Breast epithelium (tissue), 4 donors: ENCODE results near the gene SYNDIG1. TPM values are rescaled to one million over a fixed set of nuclear protein-coding genes. Genes with fewer than 3 reads are reported as not detected.

Experiments used
- DNase-seq, 2 donors: peaks; one replicate each; pipeline ENCODE4 v3.0.0-alpha.2; 2019; ENCODE audit warnings: low spot score in 2 of 2
- H3K27ac ChIP-seq, 2 donors: fragments of 200-600 bp; sonication (generic) in 1 of 2; one replicate each; pipeline ENCODE4 v1.5.1; 2016 to 2019; ENCODE audit warnings: mild to moderate bottlenecking in 1 of 2
- H3K27me3 ChIP-seq, 2 donors: fragments of 200-600 bp; sonication (generic) in 1 of 2; one replicate each; pipeline versions ENCODE4 v1.5.1 to v1.6.0; 2017 to 2019; ENCODE audit warnings: control low read depth in 1 of 2, mild to moderate bottlenecking in 1 of 2
- H3K36me3 ChIP-seq: fragments of 200-600 bp; one replicate; pipeline ENCODE4 v1.5.1; 2019
- H3K4me1 ChIP-seq, 2 donors: fragments of 200-600 bp; sonication (generic); one replicate each; pipeline ENCODE4 v1.5.1; 2016 to 2019; ENCODE audit warnings: control low read depth in 1 of 2
- H3K4me3 ChIP-seq, 3 donors: fragments of 200-600 bp; sonication (generic); 1 replicate in 2 of 3; 2 replicates in 1 of 3; pipeline ENCODE4 v1.5.1; 2016 to 2019; ENCODE audit warnings: mild to moderate bottlenecking in 3 of 3, moderate library complexity in 2 of 3
- H3K9me3 ChIP-seq, 2 donors: fragments of 200-600 bp; sonication (generic) in 1 of 2; one replicate each; pipeline ENCODE4 v1.5.1; 2016 to 2019; ENCODE audit warnings: control low read depth in 1 of 2
- POLR2A ChIP-seq: fragments of 450-650 bp; IDR thresholded peaks from one replicate; pipeline ENCODE4 v1.6.1; 2016; ENCODE audit warnings: antibody characterized with exemption, mild to moderate bottlenecking, moderate library complexity
- POLR2AphosphoS5 ChIP-seq, 3 donors: sonication (generic); formaldehyde crosslinking; IDR thresholded peaks; one replicate each; pipeline ENCODE4 v1.6.1; 2017; ENCODE audit warnings: antibody characterized with exemption in 3 of 3
- intact Hi-C: fragments of 100-400 bp; cut with DNase I; formaldehyde crosslinking; loops from one replicate; pipeline ENCODE4 v1.15.1; 2023; ENCODE audit warnings: low total_unique reads
- total RNA-seq, 3 donors: library from RNA; depleted of rRNA; stranded (reverse); fragments of >200 nt; gene quantifications; one replicate each; pipeline ENCODE4 v1.1.0, GENCODE V29; 2016
- TF ChIP-seq, protein P1 (sequence below), 3 donors: fragments of 450-650 bp; IDR thresholded peaks; one replicate each; pipeline ENCODE4 v1.5.1; 2016 to 2017; ENCODE audit warnings: antibody characterized with exemption in 3 of 3, mild to moderate bottlenecking in 3 of 3, moderate library complexity in 3 of 3

SYNDIG1 gene
- total RNA-seq, 3 donors from 2014 or later = under 0.01 to 0.48 (median 0.15) TPM

DNA sequence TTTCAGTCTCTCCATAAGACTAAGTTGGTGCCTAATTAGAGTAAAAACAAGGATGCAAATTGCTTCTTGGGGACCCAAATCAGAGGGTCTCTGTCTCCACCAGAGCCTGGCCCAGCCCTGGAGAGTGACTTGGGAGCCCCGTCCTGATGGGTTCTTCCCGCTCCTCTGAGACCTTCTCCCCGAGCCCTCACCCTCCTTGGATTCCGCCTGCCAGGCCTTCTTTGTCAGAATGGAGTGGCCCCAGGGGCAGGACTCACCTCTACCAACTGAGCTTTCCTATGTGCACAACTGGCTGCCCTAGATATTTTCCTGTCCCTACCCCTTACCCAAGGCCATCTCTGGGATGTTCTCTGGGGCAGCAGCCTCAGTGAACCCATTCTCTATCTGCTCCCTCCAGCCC is 9.7 kb downstream of the SYNDIG1 start:
- Histone ChIP-seq H3K4me3 (no peak overlapping the region), H3K9me3 (no peaks in the 10 kb centered on the region), H3K36me3 (no peaks in the 10 kb centered on the region), H3K4me1 (no peaks in the 10 kb centered on the region), H3K27me3 (peaks cover 0 to 14% of the 10 kb centered on the region in 2 donors), H3K27ac (no peak overlapping the region)
- DNase-seq = no peak
- intact Hi-C loops = no loop called here
- TF ChIP-seq, protein P1, sequence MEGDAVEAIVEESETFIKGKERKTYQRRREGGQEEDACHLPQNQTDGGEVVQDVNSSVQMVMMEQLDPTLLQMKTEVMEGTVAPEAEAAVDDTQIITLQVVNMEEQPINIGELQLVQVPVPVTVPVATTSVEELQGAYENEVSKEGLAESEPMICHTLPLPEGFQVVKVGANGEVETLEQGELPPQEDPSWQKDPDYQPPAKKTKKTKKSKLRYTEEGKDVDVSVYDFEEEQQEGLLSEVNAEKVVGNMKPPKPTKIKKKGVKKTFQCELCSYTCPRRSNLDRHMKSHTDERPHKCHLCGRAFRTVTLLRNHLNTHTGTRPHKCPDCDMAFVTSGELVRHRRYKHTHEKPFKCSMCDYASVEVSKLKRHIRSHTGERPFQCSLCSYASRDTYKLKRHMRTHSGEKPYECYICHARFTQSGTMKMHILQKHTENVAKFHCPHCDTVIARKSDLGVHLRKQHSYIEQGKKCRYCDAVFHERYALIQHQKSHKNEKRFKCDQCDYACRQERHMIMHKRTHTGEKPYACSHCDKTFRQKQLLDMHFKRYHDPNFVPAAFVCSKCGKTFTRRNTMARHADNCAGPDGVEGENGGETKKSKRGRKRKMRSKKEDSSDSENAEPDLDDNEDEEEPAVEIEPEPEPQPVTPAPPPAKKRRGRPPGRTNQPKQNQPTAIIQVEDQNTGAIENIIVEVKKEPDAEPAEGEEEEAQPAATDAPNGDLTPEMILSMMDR (IDR thresholded peaks at IDR 0.05) = no peak
- TF ChIP-seq POLR2A (no peak), POLR2AphosphoS5 (IDR thresholded peaks at IDR 0.05) (no peak)

DNA sequence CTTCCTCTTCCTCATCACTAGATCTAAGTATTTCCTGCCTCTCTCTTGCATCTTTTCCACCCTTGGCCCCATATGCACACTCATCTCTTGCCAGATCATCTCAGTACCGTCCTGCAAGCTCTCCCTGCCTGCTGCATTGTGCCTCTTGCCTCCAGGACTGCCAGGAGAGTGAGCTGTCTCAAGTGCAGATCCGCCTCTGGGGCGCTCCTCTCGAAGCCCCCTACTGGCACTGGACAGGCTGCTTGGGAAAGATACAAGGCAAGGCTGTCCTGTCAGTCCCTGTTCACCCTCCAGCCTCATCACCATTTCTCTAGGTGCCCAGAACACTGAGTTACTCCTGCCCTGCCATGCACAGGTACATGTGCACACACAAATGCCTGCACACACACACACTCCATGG is 10.2 kb downstream of the SYNDIG1 start:
- H3K4me3 ChIP-seq = no peak overlapping the region
- H3K36me3 ChIP-seq = no peaks in the 10 kb centered on the region
- H3K27me3 ChIP-seq = peaks cover 0 to 14% of the 10 kb centered on the region in 2 donors
- no peaks in the 10 kb centered on the region for H3K4me1 ChIP-seq
- TF ChIP-seq, protein P1 (IDR thresholded peaks at IDR 0.05) = no peak
- no peak for TF ChIP-seq POLR2A
- H3K27ac ChIP-seq = no peak overlapping the region
- intact Hi-C loops = no loop called here
- no peaks in the 10 kb centered on the region for H3K9me3 ChIP-seq
- DNase-seq = no peak

GRCh38 chr20:24480509-24480908 is 11.1 kb downstream of the SYNDIG1 start:
- no peak for DNase-seq
- Histone ChIP-seq H3K36me3 (no peaks in the 10 kb centered on the region), H3K4me3 (no peak overlapping the region), H3K27me3 (peaks cover 0 to 8% of the 10 kb centered on the region in 2 donors), H3K9me3 (no peaks in the 10 kb centered on the region), H3K4me1 (no peaks in the 10 kb centered on the region), H3K27ac (no peak overlapping the region)
- TF ChIP-seq, protein P1 (IDR thresholded peaks at IDR 0.05) = no peak
- no peak for TF ChIP-seq POLR2AphosphoS5 (IDR thresholded peaks at IDR 0.05)
- no peak for TF ChIP-seq POLR2A
- intact Hi-C loops = no loop called here

GRCh38 chr20:24481173-24481572 is 11.7 kb downstream of the SYNDIG1 start:
- no peak overlapping the region for H3K27ac ChIP-seq
- H3K27me3 ChIP-seq = peaks cover 0 to 8% of the 10 kb centered on the region in 2 donors
- no peak for DNase-seq
- TF ChIP-seq, protein P1 (IDR thresholded peaks at IDR 0.05) = no peak
- TF ChIP-seq POLR2A = no peak
- TF ChIP-seq POLR2AphosphoS5 (IDR thresholded peaks at IDR 0.05) = no peak
- H3K9me3 ChIP-seq = no peaks in the 10 kb centered on the region
- intact Hi-C loops = no loop called here
- no peak overlapping the region for H3K4me3 ChIP-seq
- H3K36me3 ChIP-seq = no peaks in the 10 kb centered on the region
- no peaks in the 10 kb centered on the region for H3K4me1 ChIP-seq

GRCh38 chr20:24483435-24484080 is 14.1 kb downstream of the SYNDIG1 start:
- H3K4me3 ChIP-seq = no peak overlapping the region
- H3K9me3 ChIP-seq = no peaks in the 10 kb centered on the region
- no peaks in the 10 kb centered on the region for H3K36me3 ChIP-seq
- no peak for DNase-seq
- no peaks in the 10 kb centered on the region for H3K4me1 ChIP-seq
- TF ChIP-seq POLR2A (no peak), POLR2AphosphoS5 (IDR thresholded peaks at IDR 0.05) (no peak)
- TF ChIP-seq, protein P1 (IDR thresholded peaks at IDR 0.05) = no peak
- H3K27me3 ChIP-seq = peaks cover 0 to 8% of the 10 kb centered on the region in 2 donors
- H3K27ac ChIP-seq = no peak overlapping the region
- intact Hi-C loops = loop anchor here (2.0 kb wide), 1 partner anchor 39 kb away; no protein-coding TSS in a partner anchor
